Parathyroid adenoma (tissue), 2 donors: ENCODE results near the gene HDC.

Experiments
- H2AFZ ChIP-seq: fragments of 300-600 bp; sonication (generic); one replicate; pipeline ENCODE4 v1.7.0; 2017; ENCODE audit warnings: antibody characterized with exemption, mild to moderate bottlenecking
- H3K27ac ChIP-seq: fragments of 300-600 bp; sonication (generic); one replicate; pipeline ENCODE4 v1.7.0; 2017
- H3K27me3 ChIP-seq: fragments of 300-600 bp; sonication (generic); one replicate; pipeline ENCODE4 v1.7.0; 2017; ENCODE audit warnings: low read length; ENCODE audit not compliant: control insufficient read depth, insufficient read depth
- H3K36me3 ChIP-seq: fragments of 300-600 bp; sonication (generic); one replicate; pipeline ENCODE4 v1.7.0; 2017; ENCODE audit warnings: low read length; ENCODE audit not compliant: control insufficient read depth, insufficient read depth
- H3K4me1 ChIP-seq: fragments of 300-600 bp; sonication (generic); one replicate; pipeline ENCODE4 v1.7.0; 2017; ENCODE audit warnings: control low read depth
- H3K4me2 ChIP-seq: fragments of 300-600 bp; sonication (generic); one replicate; pipeline ENCODE4 v1.7.0; 2017; ENCODE audit warnings: low read length
- H3K4me3 ChIP-seq: fragments of 300-600 bp; sonication (generic); one replicate; pipeline ENCODE4 v1.7.0; 2017; ENCODE audit warnings: low read depth, low read length
- H3K79me2 ChIP-seq: fragments of 300-600 bp; sonication (generic); one replicate; pipeline ENCODE4 v1.7.0; 2017; ENCODE audit warnings: control low read depth
- H3K9ac ChIP-seq: fragments of 300-600 bp; sonication (generic); one replicate; pipeline ENCODE4 v1.7.0; 2017; ENCODE audit warnings: mild to moderate bottlenecking
- H3K9me3 ChIP-seq: fragments of 300-600 bp; sonication (generic); one replicate; pipeline ENCODE4 v1.7.0; 2017; ENCODE audit warnings: low read length; ENCODE audit not compliant: control insufficient read depth
- CTCF ChIP-seq: fragments of 300-600 bp; sonication (generic); IDR thresholded peaks from one replicate; pipeline ENCODE4 v1.7.0; 2017; ENCODE audit warnings: antibody characterized with exemption, mild to moderate bottlenecking
- donor health status: primary hyperparathyroidism.

HDC gene

GRCh38 chr15:50219820-50220219 is 45.7 kb downstream of the HDC start:
- H3K27me3 ChIP-seq: no peaks in the 10 kb centered on the region
- no peak overlapping the region for H3K4me3 ChIP-seq
- H3K9ac ChIP-seq: no peak overlapping the region
- H2AFZ ChIP-seq: no peak overlapping the region
- H3K79me2 ChIP-seq: no peaks in the 10 kb centered on the region
- H3K27ac ChIP-seq: no peak overlapping the region
- H3K4me1 ChIP-seq: no peaks in the 10 kb centered on the region
- H3K4me2 ChIP-seq: no peak overlapping the region
- H3K9me3 ChIP-seq: no peaks in the 10 kb centered on the region
- H3K36me3 ChIP-seq: no peaks in the 10 kb centered on the region
- TF ChIP-seq CTCF: no peak

GRCh38 chr15:50218691-50219090 is 46.8 kb downstream of the HDC start:
- Histone ChIP-seq H3K4me1 (no peaks in the 10 kb centered on the region), H3K36me3 (no peaks in the 10 kb centered on the region), H3K9me3 (no peaks in the 10 kb centered on the region), H3K9ac (no peak overlapping the region), H3K27me3 (no peaks in the 10 kb centered on the region), H3K27ac (no peak overlapping the region), H3K4me2 (no peak overlapping the region), H3K4me3 (no peak overlapping the region), H3K79me2 (no peaks in the 10 kb centered on the region), H2AFZ (no peak overlapping the region)
- TF ChIP-seq CTCF: no peak

- H3K4me2 ChIP-seq: no peak overlapping the region
- H3K36me3 ChIP-seq: no peaks in the 10 kb centered on the region
- H2AFZ ChIP-seq: no peak overlapping the region
- no peak overlapping the region for H3K4me3 ChIP-seq
- no peak overlapping the region for H3K9ac ChIP-seq
- no peaks in the 10 kb centered on the region for H3K27me3 ChIP-seq
- H3K79me2 ChIP-seq: no peaks in the 10 kb centered on the region
- no peak overlapping the region for H3K27ac ChIP-seq
- H3K4me1 ChIP-seq: no peaks in the 10 kb centered on the region
- TF ChIP-seq CTCF: no peak
- H3K9me3 ChIP-seq: no peaks in the 10 kb centered on the region
Observed at GRCh38 chr15:50218291-50218690, 47.2 kb downstream of the HDC start.

GRCh38 chr15:50210462-50211157 is 54.9 kb downstream of the HDC start:
- no peak overlapping the region for H2AFZ ChIP-seq
- no peaks in the 10 kb centered on the region for H3K4me1 ChIP-seq
- no peak overlapping the region for H3K4me3 ChIP-seq
- no peaks in the 10 kb centered on the region for H3K79me2 ChIP-seq
- no peaks in the 10 kb centered on the region for H3K9me3 ChIP-seq
- no peak overlapping the region for H3K4me2 ChIP-seq
- H3K9ac ChIP-seq: no peak overlapping the region
- no peak overlapping the region for H3K27ac ChIP-seq
- TF ChIP-seq CTCF: no peak
- H3K27me3 ChIP-seq: no peaks in the 10 kb centered on the region
- H3K36me3 ChIP-seq: no peaks in the 10 kb centered on the region

GRCh38 chr15:50209809-50210208 is 55.7 kb downstream of the HDC start:
- H3K27ac ChIP-seq: no peak overlapping the region
- no peaks in the 10 kb centered on the region for H3K4me1 ChIP-seq
- TF ChIP-seq CTCF: no peak
- H2AFZ ChIP-seq: no peak overlapping the region
- H3K9me3 ChIP-seq: no peaks in the 10 kb centered on the region
- H3K36me3 ChIP-seq: no peaks in the 10 kb centered on the region
- no peak overlapping the region for H3K9ac ChIP-seq
- no peak overlapping the region for H3K4me2 ChIP-seq
- H3K79me2 ChIP-seq: no peaks in the 10 kb centered on the region
- no peaks in the 10 kb centered on the region for H3K27me3 ChIP-seq
- H3K4me3 ChIP-seq: no peak overlapping the region
